Inflammatory macrophage treated with lipopolysaccharide for 1 hour (primary cell): Measurements from ENCODE around the gene TXNRD2.
"Not testable (repeated sequence)": the region's sequence is repeated elsewhere in the genome, so short reads cannot be mapped to it uniquely, and the experiment has no call there.

Experiments
- DNase-seq, 2 donors: peaks; one replicate each; pipeline ENCODE4 v3.0.0-alpha.2; 2020 to 2022

TXNRD2 gene

DNA sequence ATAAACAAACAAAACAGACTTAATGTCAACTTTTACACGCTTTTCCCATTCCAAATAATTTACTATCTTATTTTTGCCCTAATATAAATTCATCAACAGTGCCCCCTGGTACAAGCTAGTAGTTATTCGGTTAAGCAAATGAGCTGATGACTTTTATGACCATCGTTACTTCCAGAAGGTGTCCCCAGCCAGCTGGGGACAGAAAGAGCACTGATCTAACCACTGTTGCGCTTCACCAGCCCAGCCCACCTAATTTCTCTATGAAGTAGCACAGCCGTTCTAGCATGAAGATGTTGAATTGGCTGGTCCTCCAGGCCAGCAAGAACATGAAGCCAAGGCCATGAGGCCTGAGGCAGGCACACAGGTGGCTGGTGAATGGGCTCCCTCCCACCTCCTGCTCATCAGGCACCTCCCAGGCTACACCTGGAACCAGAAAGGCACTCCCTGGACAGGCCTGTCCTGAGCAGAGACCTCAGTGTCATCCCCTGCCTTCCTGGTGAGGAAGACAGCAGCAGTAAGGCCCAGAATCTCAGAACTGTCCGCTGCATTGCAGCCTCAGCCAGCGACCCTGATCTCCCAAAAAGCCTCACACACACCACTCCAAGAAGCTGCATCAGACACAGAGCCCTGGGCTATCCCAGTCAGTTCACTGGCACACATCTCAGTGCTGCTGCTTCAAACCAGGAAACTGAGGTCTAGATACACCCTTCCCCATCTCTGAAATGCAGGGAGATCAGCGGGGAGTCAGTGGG lies 99.8 kb downstream of the TXNRD2 start:
- DNase-seq: no peak

DNA sequence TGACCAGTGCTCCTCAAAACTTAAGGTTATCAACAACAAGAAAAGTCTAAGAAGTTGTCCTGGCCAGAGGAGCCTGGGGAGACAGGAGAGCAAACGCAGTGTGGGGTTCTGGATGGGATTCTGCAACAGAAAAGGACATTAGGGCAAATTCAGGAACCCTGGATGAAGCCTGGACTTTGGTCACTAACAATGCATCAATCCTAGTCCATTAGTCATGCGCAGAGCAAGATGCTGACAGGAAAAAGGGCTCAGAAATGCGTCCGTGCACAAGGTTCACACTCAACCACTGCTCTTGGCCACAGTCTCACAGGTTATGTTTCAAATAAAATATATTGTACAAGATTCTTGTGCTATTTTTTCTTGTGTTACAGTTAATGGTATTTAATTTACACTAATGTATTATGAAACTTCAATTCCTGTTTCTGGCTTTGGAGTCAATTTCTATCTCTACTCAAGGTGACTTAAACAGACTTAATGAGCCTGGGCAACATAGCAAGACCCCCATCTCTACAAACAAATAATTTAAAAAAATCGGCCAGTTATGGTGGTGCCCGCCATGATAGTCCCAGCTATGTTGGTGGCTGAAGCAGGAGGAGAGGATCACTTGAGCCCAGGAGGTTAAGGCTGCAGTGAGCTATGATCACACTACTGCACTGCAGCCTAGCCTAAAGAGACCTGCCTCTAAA lies 100.5 kb downstream of the TXNRD2 start:
- no peak for DNase-seq

DNA sequence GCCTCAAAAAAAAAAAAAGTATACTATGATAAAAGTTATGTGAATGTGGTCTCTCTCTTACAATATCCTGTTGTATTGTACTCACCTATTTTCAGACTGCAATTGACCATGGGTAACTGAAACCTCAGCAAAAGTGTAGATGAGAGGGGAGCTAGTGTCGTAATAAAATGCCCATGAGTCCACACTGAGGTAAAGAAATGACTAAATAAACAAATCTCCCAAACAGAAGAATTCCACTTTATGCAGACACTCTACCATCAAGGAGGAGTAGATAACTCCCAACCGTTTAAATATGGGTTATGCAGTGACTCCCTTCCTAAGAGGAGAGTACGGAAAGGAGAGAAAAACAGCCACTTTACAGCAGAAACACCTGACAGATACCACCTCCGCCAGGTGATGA lies 101.6 kb downstream of the TXNRD2 start:
- DNase-seq: no peak

DNA sequence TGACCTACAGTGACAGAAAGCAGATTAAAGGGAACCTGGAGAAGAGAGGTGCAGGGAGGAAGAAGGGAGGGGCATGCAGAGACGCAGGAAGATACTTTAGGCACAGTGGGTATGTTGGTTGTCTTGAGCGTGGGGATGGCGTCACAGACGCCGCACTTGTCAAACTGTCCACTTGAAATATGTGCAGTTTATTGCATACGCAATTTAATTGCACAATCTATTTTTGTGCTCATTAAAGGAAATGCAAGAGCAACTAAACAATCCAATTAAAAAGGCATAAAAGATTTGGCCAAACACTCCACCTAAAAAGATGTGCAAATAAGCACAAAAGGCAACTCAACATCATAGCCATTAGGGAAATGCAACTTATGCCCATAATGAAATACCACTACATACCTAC lies 103.7 kb downstream of the TXNRD2 start:
- no peak for DNase-seq

DNA sequence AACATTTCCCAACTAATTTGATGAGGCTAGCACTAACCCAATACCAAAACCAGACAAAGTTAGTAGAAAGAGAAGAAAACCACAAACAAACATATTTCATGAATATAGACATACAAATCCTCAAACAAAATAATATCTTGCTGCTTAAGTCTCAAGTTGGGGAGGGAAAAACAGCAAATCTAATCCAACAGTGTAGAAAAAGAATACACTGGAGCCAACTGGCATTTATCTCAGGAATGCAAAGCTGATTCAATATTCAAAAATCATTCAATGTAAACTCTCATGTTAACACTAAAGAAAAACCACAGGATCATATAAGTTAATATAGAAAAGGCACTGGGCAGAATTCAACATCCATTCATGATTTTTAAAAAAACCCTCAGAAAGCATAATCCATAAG lies 105.1 kb downstream of the TXNRD2 start:
- DNase-seq: no peak

DNA sequence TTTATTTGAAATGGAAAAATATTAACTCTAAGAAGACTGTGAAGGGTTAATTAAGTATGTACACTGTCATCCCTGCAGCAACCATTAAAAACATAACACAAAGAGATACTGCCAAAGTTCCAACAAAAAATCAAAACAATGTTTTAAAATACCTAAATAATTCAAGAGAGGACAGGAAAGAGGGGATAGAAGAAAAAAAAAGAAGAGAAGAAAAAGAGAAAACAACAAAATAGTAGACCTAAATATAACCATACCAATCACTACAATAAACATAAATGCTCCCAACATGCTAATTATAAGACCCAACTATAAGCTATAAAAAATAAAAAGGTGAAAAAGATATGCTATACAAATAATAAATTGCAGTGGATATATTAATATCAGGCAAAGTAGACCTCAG lies 107.0 kb downstream of the TXNRD2 start:
- DNase-seq: no peak

DNA sequence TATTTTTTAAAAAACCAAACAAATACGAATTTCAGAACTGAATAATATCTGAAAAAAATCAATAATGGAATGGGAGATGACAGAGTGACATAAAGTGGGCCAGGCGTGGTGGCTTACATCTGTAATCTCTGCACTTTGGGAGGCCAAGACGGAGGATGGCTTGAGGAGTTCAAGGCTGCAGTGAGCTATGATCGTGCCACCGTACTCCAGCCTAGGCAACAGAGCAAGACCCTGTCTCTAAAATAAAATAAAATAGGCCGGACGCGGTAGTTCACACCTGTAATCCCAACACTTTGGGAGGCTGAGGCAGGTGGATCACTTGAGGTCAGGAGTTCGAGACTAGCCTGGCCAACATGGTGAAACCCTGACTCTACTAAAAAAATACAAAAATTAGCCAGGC lies 108.3 kb downstream of the TXNRD2 start:
- DNase-seq: not testable (repeated sequence)

DNA sequence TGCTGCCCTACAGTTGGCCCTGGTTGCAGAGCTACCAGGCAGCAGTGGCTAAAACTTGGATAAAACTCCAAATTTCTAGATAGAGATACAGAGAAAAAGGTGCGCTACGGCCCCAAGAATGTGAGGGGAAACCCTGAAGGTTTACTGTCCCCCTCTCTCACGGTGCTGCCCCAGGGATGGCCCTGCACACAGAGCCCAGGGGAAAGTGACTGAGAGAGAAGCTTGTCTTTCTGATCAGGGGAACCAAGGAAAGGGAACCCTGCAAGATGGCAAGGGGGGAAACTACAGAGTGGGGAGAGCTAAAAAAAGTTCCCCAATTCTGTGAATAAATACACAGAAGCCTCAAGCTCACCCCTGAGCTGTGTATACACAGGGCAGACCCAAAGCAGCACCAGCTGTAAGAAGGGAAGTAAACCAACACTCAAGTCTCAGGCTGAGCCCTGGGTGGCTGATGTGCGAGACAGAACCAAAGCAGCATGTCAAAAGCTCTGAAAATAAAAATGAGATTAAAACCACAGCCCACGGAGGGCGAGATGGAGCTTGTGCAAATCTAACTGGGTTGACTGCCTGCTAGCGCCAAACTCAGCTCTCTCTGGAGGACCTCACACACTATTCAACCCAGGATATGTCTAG lies 109.0 kb downstream of the TXNRD2 start:
- DNase-seq: peak in 1 of 2 donors; percentile 27

DNA sequence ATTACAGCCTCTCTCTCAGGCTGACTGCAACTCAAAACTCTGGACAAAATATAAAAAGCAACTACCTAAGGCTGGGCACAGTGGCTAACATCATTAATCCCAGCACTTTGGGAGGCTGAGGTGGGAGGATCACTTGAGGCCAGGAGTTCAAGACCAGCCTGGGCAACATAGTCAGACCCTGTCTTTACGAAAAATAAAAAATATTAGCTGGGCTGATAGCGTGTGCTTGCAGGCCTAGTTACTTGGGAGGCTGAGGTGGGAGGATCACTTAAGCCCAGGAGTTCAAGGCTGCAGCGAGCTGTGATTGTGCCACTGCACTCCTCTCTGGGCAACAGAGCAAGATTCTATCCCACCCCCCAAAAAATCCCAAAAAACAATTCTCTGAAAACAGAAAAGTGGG lies 109.6 kb downstream of the TXNRD2 start:
- DNase-seq: not testable (repeated sequence)

DNA sequence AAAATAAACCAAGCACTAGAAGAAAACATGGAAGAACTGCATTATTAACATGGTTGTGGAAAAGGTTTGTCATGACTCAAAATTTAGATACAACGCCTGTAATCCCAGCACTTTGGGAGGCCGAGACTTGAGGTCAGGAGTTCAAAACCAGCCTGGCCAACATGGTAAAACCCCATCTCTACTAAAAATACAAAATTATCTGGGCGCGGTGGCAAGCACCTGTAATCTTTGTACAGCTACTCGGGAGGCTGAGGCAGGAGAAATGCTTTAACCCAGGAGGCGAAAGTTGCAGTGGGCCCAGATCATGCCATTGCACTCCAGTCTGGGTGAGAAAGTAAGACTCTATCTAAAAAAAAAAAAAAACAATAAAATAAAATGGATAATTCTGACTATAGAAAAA lies 110.6 kb downstream of the TXNRD2 start:
- no peak for DNase-seq

DNA sequence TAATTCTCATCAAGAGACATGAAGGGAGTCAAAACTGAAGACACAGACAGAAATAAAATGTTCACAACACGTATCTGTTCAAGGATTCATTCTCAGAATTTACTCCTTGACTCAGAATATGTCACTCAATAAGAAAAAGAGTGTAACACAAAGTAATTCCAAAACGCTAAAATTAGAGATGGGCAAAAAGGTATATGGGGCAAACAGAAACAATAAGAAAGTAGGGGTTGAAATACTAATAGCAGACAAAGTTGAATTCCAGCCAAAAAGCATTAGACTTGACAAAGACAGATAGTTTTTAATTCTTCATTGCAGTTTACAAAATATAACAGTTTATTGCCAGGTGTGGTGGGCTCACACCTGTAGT lies 113.6 kb downstream of the TXNRD2 start:
- DNase-seq: no peak

DNA sequence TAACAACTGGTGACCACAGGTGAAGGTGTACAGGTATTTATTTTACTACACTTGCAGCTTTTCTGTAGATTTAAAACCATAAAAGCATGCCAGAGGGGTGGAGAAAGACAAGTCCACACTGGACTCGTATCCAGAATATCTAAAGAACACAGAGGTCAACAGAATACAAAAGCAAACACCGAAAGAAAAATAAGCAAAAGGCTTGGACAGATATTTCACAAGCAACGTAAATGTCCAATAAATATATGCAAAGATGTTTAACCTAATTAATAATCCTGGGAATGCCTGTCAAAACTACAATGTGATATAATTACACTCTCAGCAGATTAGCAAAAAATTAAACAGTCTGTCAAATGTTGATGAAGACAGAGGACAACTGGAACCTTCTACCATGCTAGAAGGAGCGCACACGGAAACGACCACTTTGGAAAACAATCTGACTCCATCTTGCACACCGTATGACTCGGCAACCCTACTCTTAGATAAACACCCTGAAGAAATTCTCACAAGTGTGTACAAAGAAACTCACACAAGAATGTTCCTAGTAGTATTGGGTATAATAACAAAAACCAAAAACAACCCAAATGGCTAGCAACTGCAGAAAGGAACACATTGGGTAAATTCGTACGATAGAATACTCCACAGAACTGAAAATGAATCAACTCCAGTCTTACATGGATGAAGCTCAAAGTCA lies 114.1 kb downstream of the TXNRD2 start:
- no peak for DNase-seq

DNA sequence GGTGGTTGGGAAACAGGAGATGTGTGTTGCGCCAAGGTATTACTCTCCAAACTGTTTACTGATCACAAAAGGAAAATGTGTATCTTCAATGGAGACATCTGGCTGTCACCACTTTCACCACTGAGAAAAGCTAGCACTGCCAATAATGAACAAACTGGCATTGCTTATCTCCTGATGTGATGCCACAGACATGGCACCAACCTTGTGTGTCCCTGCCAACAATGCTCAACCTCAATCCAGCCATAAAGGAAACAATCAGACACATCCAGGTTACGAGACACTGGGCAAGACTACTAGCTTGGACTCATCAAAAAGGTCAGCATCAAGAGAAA lies 115.0 kb downstream of the TXNRD2 start:
- DNase-seq: no peak

DNA sequence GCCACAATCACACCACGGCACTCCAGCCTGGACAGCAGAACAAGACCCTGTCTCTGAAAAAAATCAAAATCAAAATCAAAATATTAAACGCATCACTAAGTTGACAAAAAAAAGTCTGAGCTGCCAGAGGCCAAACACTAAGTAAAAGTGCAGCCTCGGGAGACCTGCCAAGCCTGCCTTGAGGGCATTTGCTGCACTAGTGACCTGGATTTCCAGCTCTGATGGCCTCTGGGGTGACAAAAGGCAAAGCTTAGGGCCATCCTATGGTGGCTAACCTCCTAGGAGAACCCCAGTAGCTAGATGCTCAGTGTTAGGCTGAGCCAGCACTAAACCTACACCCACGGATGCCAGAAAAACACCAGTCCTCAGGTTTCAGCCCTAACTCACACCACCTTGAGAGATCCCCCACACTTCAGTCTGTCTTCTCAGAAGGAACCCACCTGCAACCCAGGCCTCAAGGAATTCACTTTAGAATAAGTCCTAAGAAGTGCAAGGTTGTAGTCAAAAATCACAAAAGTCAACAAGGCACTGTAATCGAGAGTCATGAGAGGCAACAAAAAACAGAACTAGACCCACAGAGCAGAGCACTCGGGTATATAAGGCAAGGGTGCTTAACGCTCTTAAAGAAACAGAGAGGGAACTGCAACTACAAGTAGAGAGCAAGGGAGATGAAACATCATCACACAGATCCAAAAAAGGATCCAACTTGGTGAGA lies 115.6 kb downstream of the TXNRD2 start:
- DNase-seq: no peak
